HEK293T (cell line): Measurements from ENCODE around the gene KCNIP1.
"Not testable (repeated sequence)": the region's sequence is repeated elsewhere in the genome, so short reads cannot be mapped to it uniquely, and the experiment has no call there.

Experiments used
- ARNT ChIP-seq: fragments of 450-650 bp; IDR thresholded peaks from 2 replicates; pipeline ENCODE4 v1.6.1; 2017; ENCODE audit warnings: mild to moderate bottlenecking
- BHLHE40 ChIP-seq: fragments of 450-650 bp; IDR thresholded peaks from 2 replicates; pipeline ENCODE4 v1.6.1; 2016; ENCODE audit warnings: mild to moderate bottlenecking, moderate library complexity, borderline replicate concordance
- CTBP1 ChIP-seq: fragments of 450-650 bp; IDR thresholded peaks from 2 replicates; pipeline ENCODE4 v1.6.1; 2016; ENCODE audit warnings: borderline replicate concordance
- FOXA1 ChIP-seq: fragments of 450-650 bp; IDR thresholded peaks from 2 replicates; pipeline ENCODE4 v1.6.1; 2016; ENCODE audit warnings: mild to moderate bottlenecking
- FOXM1 ChIP-seq: fragments of 450-650 bp; IDR thresholded peaks from 2 replicates; pipeline ENCODE4 v1.6.1; 2017; ENCODE audit warnings: mild to moderate bottlenecking, borderline replicate concordance
- HDGF ChIP-seq: fragments of 450-650 bp; IDR thresholded peaks from 2 replicates; pipeline ENCODE4 v1.6.1; 2017; ENCODE audit warnings: antibody characterized with exemption, borderline replicate concordance
- SP1 ChIP-seq: fragments of 450-650 bp; IDR thresholded peaks from 2 replicates; pipeline ENCODE4 v1.6.1; 2017
- TARDBP ChIP-seq: fragments of 450-650 bp; IDR thresholded peaks from 2 replicates; pipeline ENCODE4 v1.6.1; 2016
- ZNF384 ChIP-seq: fragments of 450-650 bp; IDR thresholded peaks from 2 replicates; pipeline ENCODE4 v1.6.1; 2016

DNA sequence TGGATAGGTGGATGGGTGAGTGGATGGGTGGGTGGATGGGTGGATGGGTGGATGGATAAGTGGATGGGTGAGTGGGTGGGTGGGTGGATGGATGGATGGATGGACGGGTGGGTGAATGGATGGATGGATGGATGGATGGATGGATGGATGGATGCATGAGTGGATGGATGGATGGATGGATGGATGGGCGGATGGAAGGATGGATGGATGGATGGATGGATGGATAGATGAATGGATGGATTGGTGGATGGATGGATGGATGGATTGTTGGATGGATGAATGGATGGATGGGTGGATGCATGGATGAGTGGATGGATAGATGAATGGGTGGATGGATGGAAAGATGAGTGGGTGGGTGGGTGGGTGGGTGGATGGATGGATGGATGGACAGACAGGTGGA is 250.7 kb downstream of the KCNIP1 start:
- TF ChIP-seq TARDBP, ZNF384, SP1, ARNT, FOXA1, HDGF, CTBP1, FOXM1, BHLHE40: not testable (repeated sequence)
